Measurements from ENCODE around the gene ZNF761.
A peak's percentile ranks its signal among the peaks of the same experiment; 100 is the strongest.

DNA sequence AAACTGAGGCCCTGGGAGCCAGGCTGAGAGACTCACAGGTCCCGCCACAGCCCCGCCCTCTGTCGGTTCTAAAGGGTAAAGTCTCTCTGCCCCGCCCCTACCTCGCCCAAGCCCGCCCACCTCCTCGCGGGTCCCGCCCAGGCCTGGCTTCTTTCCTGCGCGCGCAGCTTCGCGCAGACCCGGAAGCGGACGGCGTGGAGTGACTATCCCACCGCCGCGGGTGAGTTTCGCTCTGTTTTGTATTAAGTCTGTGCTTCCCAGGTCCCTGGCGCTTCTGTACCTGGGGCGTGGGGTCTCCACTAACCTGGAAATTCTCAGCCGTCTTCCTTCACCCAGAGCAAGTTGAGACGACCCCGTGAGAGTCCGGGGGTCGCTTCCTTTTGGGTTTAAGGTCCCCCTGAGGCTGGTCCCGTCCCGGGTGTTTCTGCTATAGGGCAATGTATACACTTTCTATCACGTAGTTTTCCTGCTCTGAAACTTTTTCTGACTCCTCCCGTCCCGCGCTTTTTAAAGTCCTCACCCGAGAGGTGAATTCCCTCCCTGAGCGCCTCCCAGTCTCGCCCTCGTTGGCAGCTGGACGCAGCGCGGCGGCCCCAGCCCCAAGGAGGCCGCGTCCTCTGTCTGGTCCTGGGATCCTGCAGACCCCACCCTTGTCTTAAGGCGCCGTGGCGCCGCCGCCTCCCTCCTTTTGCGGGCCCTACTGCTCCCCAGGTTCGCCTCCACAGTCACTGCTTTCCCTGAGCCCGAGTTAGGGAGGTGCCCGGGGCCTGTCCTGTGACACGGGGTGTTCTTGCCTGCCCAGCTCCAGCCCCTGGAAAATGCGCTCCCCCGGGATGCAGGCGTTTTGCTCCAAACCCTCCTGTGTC, 36.6 kb upstream of the ZNF761 start, which contains the start of gene ZNF765:
- no peak for TF ChIP-seq CEBPB (IDR thresholded peaks at IDR 0.05)
- TF ChIP-seq NFIC (IDR thresholded peaks at IDR 0.05) = no peak
- TF ChIP-seq EP300 (IDR thresholded peaks at IDR 0.05; ENCODE audit: borderline replicate concordance) = no peak
- TF ChIP-seq TAF1 (IDR thresholded peaks at IDR 0.05; ENCODE audit: low read depth) = peak; percentile 38; the same call in 1 of the 2 replicates
- TF ChIP-seq RAD21 (IDR thresholded peaks at IDR 0.05; ENCODE audit: low read depth) = no peak
- no peak for TF ChIP-seq YY1 (IDR thresholded peaks at IDR 0.05; ENCODE audit: low read depth)
- TF ChIP-seq CREB1 (IDR thresholded peaks at IDR 0.05; ENCODE audit: low read depth) = no peak
- TF ChIP-seq, protein P1, sequence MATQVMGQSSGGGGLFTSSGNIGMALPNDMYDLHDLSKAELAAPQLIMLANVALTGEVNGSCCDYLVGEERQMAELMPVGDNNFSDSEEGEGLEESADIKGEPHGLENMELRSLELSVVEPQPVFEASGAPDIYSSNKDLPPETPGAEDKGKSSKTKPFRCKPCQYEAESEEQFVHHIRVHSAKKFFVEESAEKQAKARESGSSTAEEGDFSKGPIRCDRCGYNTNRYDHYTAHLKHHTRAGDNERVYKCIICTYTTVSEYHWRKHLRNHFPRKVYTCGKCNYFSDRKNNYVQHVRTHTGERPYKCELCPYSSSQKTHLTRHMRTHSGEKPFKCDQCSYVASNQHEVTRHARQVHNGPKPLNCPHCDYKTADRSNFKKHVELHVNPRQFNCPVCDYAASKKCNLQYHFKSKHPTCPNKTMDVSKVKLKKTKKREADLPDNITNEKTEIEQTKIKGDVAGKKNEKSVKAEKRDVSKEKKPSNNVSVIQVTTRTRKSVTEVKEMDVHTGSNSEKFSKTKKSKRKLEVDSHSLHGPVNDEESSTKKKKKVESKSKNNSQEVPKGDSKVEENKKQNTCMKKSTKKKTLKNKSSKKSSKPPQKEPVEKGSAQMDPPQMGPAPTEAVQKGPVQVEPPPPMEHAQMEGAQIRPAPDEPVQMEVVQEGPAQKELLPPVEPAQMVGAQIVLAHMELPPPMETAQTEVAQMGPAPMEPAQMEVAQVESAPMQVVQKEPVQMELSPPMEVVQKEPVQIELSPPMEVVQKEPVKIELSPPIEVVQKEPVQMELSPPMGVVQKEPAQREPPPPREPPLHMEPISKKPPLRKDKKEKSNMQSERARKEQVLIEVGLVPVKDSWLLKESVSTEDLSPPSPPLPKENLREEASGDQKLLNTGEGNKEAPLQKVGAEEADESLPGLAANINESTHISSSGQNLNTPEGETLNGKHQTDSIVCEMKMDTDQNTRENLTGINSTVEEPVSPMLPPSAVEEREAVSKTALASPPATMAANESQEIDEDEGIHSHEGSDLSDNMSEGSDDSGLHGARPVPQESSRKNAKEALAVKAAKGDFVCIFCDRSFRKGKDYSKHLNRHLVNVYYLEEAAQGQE (IDR thresholded peaks at IDR 0.05; ENCODE audit: low read depth) = no peak
- no peak for TF ChIP-seq TCF12 (IDR thresholded peaks at IDR 0.05; ENCODE audit: low read depth)

All from Ishikawa (cell line).